Dedifferentiated amniotic fluid mesenchymal stem cell (primary cell): ENCODE data around the gene ZNF180.
"Not testable (repeated sequence)": the region's sequence is repeated elsewhere in the genome, so short reads cannot be mapped to it uniquely, and the experiment has no call there.

Source experiments
- DNase-seq: peaks from one replicate; pipeline ENCODE4 v3.0.0-alpha.2; 2016; ENCODE audit errors: extremely low spot score

ZNF180 gene

DNA sequence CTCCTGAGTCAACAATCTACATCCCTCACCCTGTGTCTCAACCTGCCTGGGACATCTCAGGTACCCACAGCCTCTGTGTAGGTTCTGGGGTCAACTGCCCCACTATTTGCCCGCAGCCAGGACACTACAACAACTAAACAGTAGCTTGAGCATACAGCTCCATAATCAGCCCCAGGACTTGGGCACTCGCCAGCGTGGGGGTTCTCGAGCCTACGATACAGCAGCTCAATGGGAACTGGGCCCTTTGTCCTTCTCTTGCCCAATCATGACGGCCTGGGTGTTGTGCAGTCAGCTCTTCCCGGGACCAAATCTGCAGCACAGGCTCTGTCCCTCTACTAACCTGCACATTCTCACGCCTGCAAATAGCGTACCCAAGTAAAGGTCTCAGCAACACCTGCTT lies 1.3 kb downstream of the ZNF180 start:
- no peak for DNase-seq

DNA sequence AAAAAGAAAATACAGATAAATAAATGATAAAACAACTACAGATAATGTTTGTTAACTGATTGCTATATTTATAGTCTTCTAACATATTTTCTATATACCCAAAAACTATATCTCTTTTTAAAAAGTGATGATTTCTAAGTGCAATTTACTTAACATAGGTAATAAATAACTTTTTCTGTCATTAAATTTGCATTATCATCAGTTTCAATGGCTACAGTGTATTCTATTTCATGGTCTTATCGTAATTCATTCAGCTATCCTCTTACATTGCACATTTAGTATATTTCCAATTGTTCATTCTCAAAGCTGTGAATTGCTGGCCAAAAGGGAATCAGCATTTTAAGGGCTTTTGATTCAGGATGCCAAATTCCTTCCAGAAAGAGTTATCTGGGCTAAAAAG lies 3.6 kb downstream of the ZNF180 start:
- DNase-seq: no peak

DNA sequence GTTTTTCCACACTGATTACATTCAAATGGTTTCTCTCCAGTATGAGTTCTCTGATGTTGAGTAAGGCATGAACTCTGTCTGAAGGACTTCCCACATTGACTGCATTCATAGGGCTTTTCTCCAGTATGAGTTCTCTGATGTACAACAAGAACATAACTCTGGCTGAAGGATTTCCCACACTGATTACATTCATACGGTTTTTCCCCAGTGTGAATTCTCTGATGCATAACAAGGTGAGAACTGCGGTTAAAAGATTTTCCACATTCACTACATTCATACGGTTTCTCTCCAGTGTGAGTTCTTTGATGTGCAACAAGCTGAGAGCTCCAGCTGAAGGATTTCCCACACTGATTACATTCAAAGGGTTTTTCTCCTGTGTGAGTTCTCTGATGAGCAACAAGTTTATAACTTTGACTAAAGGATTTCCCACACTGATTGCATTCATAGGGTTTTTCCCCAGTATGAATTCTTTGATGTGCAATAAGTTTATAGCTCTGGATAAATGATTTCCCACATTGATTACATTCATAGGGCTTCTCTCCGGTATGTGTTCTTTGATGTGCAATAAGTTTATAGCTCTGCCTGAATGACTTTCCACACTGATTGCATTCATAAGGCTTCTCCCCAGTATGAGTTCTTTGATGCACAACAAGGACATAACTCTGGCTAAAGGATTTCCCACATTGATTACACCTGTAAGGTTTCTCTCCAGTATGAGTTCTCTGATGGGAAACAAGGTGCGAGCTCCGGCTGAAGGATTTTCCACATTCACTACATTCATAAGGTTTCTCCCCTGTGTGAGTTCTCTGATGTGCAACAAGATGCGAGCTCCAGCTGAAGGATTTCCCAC lies 23.5 kb downstream of the ZNF180 start:
- no peak for DNase-seq

DNA sequence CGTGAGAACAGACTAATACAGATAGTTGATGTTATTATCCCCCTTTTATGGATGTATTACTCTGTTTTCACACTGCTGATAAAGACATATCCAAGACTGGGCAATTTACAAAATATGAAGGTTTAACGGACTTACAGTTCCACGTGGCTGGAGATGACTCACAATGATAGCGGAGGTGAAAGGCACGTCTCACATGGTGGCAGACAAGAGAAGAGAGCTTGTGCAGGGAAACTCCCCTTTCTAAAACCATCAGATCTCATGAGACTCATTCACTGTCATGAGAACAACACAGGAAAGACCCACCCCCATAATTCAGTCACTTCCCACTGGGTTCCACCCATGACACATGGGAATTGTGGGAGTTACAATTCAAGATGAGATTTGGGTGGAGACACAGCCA lies 31.6 kb downstream of the ZNF180 start:
- not testable (repeated sequence) for DNase-seq

DNA sequence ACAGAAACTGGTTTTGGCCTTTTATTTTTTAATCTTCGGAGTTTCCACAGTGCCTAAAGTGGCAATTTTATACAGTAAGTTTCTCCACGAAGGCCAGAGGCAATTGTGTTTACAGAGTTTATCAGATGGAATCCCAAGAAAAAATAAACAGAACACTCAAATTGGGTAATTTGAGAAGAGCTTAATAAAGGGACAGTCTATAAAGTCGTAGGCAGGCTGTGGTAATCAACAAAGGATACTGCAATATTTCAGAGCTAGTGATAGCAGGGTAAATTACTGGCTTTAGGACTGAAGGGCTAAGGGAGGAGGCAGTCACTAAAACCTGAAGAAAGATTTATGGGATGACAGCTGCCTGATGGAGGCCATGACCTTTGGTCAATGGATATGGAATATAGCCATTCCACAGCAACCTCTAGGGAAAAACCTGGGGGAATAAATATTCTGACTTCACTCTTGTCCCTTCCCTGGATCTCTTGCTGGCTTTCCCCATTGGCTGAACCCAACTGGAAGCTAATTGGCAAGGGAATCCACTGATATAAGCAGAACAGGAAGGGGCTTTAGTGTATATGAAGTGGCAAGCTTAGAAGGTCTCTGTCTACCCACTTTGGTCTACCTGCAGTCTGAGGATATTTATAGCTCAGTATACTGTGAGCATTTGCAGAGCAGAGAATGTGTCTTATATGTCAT lies 37.6 kb downstream of the ZNF180 start:
- DNase-seq: not testable (repeated sequence)

GRCh38 chr19:44456016-44456415 lies 44.3 kb downstream of the ZNF180 start:
- DNase-seq: not testable (repeated sequence)

- DNase-seq: no peak
These were observed 45.2 kb downstream of the ZNF180 start for GRCh38 chr19:44455100-44455499.

- no peak for DNase-seq
These were observed 48.0 kb downstream of the ZNF180 start for GRCh38 chr19:44452367-44452766.

GRCh38 chr19:44451687-44452086 lies 48.6 kb downstream of the ZNF180 start:
- DNase-seq: no peak

DNA sequence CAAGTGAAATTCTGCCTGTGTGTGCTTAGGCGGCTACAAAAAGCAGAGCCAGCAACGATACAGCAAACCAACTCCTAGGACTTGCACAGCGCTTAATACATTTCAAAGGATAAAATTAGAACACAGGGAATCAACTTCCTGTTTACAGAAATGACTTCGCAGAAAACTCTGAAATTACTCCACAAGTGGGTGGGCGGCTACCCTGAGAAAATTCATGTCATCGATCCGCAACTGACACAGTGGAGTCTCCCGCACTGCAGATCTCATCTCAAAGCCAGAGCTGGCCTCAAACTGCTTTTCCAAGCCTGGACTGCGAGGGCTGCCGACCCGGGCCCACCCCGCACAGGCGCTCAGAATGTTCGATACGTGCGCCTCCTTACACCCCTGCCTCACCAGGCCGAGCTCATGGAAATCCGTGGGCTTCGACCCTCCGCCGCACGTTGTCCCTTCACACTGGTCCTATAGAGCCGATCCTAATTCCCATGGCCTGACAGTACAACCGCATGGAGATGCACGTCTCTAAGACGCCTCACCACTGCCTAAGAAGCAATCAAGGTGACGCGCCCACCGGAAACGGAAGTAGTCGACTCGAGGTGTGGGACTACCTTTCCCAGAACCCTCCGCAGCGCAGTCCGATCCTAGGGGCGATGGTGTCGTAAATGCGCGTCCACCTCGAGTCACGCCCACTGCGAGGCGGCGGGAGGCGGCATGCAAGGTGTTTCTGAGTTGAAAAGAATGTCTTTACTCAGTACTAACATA lies 52.2 kb downstream of the ZNF180 start, which contains the start of gene ZNF229:
Gene ZNF229 (minus strand): TSS at position 557 of the 759 bp plus-strand sequence. CDS start 5,625 bp downstream, outside the sequence.
- peak; percentile 88 for DNase-seq

DNA sequence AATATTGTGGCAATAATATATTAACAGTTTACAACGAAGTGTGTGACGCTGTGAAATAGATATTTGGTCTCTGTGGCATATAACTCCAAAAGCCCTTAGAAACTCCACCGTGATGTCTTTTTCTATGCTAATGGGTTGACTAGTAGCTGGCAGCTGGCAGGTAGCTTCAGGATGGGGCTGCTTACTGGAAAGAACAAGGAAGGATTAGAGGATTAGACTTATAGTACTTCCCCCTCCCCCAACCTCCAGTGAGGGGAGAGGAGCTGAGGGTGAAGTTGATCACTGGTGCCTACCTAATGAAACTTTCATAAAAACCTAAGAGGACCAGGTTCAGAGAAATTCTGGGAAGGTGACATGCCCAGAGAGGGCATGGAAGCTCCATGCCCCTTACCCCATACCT lies 61.9 kb downstream of the ZNF180 start:
- no peak for DNase-seq

DNA sequence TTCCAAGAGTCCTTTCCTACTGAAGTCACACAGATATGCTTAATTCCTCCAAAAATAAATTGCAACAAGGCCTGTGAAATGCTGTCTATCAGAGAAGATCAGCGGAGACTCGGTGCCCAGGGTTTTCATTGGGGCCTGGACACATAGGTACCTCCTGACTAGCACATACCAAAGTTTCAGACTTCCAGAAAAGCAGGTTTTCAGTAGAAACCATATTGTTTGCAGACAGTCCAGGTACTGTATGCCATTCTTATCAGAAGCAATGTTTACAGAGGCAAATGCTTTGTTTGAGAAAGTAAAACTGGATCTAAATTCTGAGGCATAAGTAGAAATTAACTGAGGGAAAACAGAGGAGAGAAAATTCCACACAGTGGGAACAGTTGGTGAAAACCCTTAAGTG lies 64.9 kb downstream of the ZNF180 start:
- DNase-seq: no peak

- DNase-seq: no peak
These were observed 69.4 kb downstream of the ZNF180 start for GRCh38 chr19:44430956-44431355.
